Psoas muscle (tissue), 8 donors: ENCODE results near the gene SIPA1L3. TPM values are rescaled to one million over a fixed set of nuclear protein-coding genes. Genes with fewer than 3 reads are reported as not detected.
A peak's percentile ranks its signal among the peaks of the same experiment; 100 is the strongest.

Experiments used
- ATAC-seq, 4 donors: fragments of 200-7000 bp; cut with Tn5 transposase; one replicate each; pipeline ENCODE4 v1.9.1; 2020; ENCODE audit warnings: moderate library complexity in 3 of 4, mild to moderate bottlenecking in 2 of 4
- DNase-seq, 2 donors: peaks; one replicate each; pipeline ENCODE4 v3.0.0-alpha.2; 2020
- H3K27ac ChIP-seq: fragments of 200-600 bp; one replicate; pipeline ENCODE4 v1.8.0; 2022
- H3K27me3 ChIP-seq, 3 donors: fragments of 200-600 bp in 1 of 3; one replicate each; pipeline versions ENCODE4 v1.6.1 to v1.8.0; 2013 to 2022; ENCODE audit warnings: low read length in 2 of 3, mild to moderate bottlenecking in 2 of 3, moderate library complexity in 1 of 3; ENCODE audit not compliant: insufficient read depth in 3 of 3
- H3K36me3 ChIP-seq, 2 donors: fragments of 200-600 bp in 1 of 2; one replicate each; pipeline versions ENCODE4 v1.6.1 to v1.8.0; 2013 to 2022; ENCODE audit warnings: low read depth in 1 of 2, mild to moderate bottlenecking in 1 of 2, moderate library complexity in 1 of 2; ENCODE audit not compliant: insufficient read depth in 1 of 2
- H3K4me1 ChIP-seq: fragments of 200-600 bp; one replicate; pipeline ENCODE4 v1.8.0; 2022
- H3K4me3 ChIP-seq: fragments of 200-600 bp; one replicate; pipeline ENCODE4 v1.8.0; 2022; ENCODE audit warnings: mild to moderate bottlenecking
- H3K9me3 ChIP-seq: fragments of 200-600 bp; one replicate; pipeline ENCODE4 v1.8.0; 2022
- WGBS, 3 donors: extraction: QIAGEN DNeasy Blood & Tissue Kit; methylation state at CpG; one replicate each; pipeline versions ENCODE4 v1.1.6 to v1.1.7; 2013; 5-methylcytosine and 5-hydroxymethylcytosine counted together
- intact Hi-C, 2 donors: fragments of 100-400 bp; cut with DNase I; formaldehyde crosslinking; loops; one replicate each; pipeline versions ENCODE4 v1.11.0 to v1.14.2; 2022
- polyA plus RNA-seq, 3 donors: library from polyadenylated mRNA; stranded (reverse); fragments of 200-250 nt; gene quantifications; one replicate each; pipeline ENCODE4 v1.2.3, GENCODE V29; 2013
- total RNA-seq, 4 donors: library from RNA; stranded (reverse); fragmentation: NEBNext Ultra II Directional in 2 of 4; extraction: Animal tissue kit (Norgen Biotek cat#: 25700) in 2 of 4; gene quantifications; one replicate each; pipeline versions ENCODE4 v1.2.1 to v1.2.4, GENCODE V29; 2021 to 2023
- TF ChIP-seq, protein P1 (sequence below): fragments of 200-600 bp; IDR thresholded peaks from one replicate; pipeline ENCODE4 v1.8.0; 2022; ENCODE audit warnings: antibody characterized with exemption
- donor health status: healthy with polysubstance abuse.
- donor health status: DM: no; HTN: no; CAD: no; lungs with moderate emphysema.
- donor health status: Bipolar disorder and iron deficiency.
- donor health status: healthy.
- donor health status: DM: yes; HTN: yes; CAD: no.
- donor health status: DM: no; HTN: no; CAD: no.
- donor health status: DM: no; HTN: no; CAD: no.
- donor health status: DM: yes; HTN: yes; CAD: no.

SIPA1L3 gene
- total and polyA plus RNA-seq, 7 donors = 2.9 to 28.2 (median 8.3) TPM

DNA sequence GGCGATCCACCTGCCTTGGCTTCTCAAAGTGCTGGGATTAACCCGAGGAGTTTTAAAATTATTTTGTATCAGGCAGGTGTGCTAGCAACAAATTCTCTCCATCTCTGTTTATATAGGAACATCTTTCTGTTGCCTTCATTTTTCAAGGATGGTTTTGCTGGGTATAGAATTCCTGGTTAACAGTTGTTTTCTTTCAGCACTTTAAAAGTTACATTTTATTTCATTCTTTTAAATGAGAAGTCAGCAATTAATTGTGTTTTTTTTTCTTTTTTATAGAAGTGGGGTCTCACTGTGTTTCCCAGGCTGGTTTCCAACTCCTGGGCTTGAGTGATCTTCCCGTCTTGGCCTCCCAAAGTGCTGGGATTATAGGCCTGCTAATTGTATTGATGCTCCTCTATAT is 273.1 kb downstream of the SIPA1L3 start:
- TF ChIP-seq, protein P1, sequence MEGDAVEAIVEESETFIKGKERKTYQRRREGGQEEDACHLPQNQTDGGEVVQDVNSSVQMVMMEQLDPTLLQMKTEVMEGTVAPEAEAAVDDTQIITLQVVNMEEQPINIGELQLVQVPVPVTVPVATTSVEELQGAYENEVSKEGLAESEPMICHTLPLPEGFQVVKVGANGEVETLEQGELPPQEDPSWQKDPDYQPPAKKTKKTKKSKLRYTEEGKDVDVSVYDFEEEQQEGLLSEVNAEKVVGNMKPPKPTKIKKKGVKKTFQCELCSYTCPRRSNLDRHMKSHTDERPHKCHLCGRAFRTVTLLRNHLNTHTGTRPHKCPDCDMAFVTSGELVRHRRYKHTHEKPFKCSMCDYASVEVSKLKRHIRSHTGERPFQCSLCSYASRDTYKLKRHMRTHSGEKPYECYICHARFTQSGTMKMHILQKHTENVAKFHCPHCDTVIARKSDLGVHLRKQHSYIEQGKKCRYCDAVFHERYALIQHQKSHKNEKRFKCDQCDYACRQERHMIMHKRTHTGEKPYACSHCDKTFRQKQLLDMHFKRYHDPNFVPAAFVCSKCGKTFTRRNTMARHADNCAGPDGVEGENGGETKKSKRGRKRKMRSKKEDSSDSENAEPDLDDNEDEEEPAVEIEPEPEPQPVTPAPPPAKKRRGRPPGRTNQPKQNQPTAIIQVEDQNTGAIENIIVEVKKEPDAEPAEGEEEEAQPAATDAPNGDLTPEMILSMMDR = no peak
- Histone ChIP-seq H3K4me3 (no peak overlapping the region), H3K36me3 (peaks cover 3 to 9% of the 10 kb centered on the region in 2 donors), H3K27me3 (no peaks in the 10 kb centered on the region), H3K9me3 (peaks cover 8% of the 10 kb centered on the region), H3K4me1 (no peaks in the 10 kb centered on the region), H3K27ac (no peak overlapping the region)
- ATAC-seq = no peak
- intact Hi-C loops = no loop called here
- 79 to 87% (median 81%) methylated on average over 3 of the region's 3 CpGs for WGBS, 3 donors
- DNase-seq = no peak

DNA sequence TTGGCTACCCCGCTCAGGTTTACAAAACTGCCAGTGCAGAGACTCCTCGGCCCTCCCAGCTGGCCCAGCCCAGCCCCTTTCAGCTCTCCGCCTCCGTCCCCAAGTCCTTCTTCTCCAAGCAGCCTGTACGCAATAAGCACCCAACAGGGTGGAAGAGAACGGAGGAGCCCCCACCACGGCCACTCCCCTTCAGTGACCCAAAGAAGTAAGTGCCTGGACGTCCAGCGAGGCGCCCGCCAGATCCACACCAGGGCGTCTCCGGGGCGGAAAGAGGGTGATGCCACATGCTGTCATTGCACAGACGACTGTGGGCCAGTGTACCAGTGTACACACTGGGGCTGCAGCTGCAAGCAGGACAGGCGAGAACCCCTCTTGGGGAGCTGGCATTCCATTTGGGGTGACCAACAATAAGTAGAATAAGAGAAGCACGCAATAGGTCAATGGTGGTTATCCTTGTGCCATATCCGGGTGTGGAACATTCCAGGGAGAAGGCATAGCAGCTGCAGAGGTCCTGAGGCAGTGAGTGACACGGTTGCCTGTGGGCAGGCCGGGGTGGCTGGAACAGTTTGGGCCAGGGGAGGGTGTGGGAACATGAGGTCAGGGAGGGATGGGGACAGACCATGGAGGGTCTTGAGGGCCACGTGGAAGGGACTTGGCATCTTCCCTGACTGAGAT is 275.7 kb downstream of the SIPA1L3 start:
- intact Hi-C loops = no loop called here
- no peak for ATAC-seq
- 76 to 85% (median 76%) methylated on average over 21 of the region's 21 CpGs for WGBS, 3 donors
- Histone ChIP-seq H3K27ac (no peak overlapping the region), H3K27me3 (no peaks in the 10 kb centered on the region), H3K36me3 (peaks cover 3 to 19% of the 10 kb centered on the region in 2 donors), H3K4me1 (no peaks in the 10 kb centered on the region), H3K9me3 (peaks cover 8% of the 10 kb centered on the region), H3K4me3 (no peak overlapping the region)
- DNase-seq = no peak
- TF ChIP-seq, protein P1 = no peak

DNA sequence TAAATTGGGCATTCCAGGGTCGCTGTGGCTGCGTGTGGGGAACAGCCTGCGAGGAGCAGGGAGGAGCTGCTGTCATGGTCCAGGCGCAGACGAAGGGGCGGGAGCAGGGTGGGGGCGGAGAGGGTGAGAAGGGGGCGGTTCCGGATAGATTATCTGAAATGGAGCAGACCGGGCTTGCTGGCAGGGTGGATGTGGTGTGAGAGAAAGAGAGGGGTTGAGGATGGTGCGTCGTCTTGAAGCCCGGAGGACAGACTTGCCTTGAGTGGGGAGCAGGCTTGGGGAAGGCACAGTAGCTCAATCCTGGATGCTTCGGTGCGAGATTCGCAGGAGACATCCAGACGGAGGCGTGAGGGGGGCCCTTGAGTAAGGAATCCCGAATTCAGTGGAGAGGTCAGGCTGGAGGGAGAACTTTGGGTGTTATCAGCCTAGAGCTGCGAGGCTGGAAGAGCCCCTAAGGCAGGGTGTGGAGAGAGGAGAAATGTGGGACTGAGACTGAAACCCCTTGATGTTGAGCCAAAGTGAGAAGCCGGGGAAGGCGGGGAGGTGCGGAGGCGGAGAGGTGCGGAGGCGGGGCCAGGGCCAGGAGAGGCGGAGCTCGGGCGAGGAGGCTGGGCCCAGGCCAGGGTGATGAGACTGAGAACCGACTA is 276.4 kb downstream of the SIPA1L3 start:
- DNase-seq (peak; percentile 41 to 67), ATAC-seq (peak; percentile 25 to 63 (median 38))
- Histone ChIP-seq H3K36me3 (peaks cover 3 to 19% of the 10 kb centered on the region in 2 donors), H3K27me3 (no peaks in the 10 kb centered on the region), H3K27ac (peak overlapping the region; percentile 53), H3K4me3 (peak overlapping the region; percentile 30), H3K9me3 (peaks cover 8% of the 10 kb centered on the region), H3K4me1 (no peaks in the 10 kb centered on the region)
- WGBS, 3 donors = 53 to 61% (median 61%) methylated on average over 30 of the region's 30 CpGs
- intact Hi-C loops = no loop called here
- TF ChIP-seq, protein P1 = no peak

DNA sequence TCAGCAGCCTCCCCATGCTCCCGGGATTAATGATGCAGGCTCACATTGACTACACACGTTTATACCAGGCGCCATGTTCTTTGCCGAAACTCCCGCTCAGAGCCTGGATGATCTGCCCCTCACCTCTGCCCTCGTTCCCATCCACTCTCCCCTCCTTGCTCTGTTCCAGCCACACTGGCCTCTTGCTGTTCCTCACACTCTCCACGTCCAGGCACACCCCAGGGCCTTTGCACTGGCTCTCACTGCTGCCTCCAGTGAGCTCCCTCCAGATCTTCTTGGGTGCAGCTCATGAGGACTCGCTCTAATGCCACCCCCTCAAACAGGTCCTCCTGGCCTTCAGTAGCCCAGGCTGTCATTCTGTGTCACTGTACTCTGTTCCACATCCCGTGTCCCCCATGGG is 277.8 kb downstream of the SIPA1L3 start:
- Histone ChIP-seq H3K9me3 (peaks cover 4% of the 10 kb centered on the region), H3K27ac (peak overlapping the region; percentile 36), H3K4me1 (no peaks in the 10 kb centered on the region), H3K27me3 (no peaks in the 10 kb centered on the region), H3K36me3 (peaks cover 3 to 19% of the 10 kb centered on the region in 2 donors), H3K4me3 (no peak overlapping the region)
- 87 to 92% (median 88%) methylated on average over 9 of the region's 9 CpGs for WGBS, 3 donors
- no peak for DNase-seq
- TF ChIP-seq, protein P1 = no peak
- peak in 2 of 4 donors; percentile 3 to 27 for ATAC-seq
- intact Hi-C loops = no loop called here
